Left kidney (tissue), 2 donors: Measurements from ENCODE around the gene NBPF12. TPM values are rescaled to one million over a fixed set of nuclear protein-coding genes. Genes with fewer than 3 reads are reported as not detected.
A peak's percentile ranks its signal among the peaks of the same experiment; 100 is the strongest.
"Not testable (repeated sequence)": the region's sequence is repeated elsewhere in the genome, so short reads cannot be mapped to it uniquely, and the experiment has no call there.

Source experiments
- DNase-seq: peaks from one replicate; pipeline ENCODE4 v3.0.0-alpha.2; 2013
- polyA plus RNA-seq: library from polyadenylated mRNA; unstranded; fragments of 120-200 nt; gene quantifications from one replicate; pipeline ENCODE4 v1.2.1, GENCODE V29; 2013; ENCODE audit not compliant: insufficient read length

The NBPF12 gene
- polyA plus RNA-seq, 1 donor = 29.8 TPM

GRCh38 chr1:146972681-146973080 lies 34.6 kb downstream of the NBPF12 start:
- not testable (repeated sequence) for DNase-seq

DNA sequence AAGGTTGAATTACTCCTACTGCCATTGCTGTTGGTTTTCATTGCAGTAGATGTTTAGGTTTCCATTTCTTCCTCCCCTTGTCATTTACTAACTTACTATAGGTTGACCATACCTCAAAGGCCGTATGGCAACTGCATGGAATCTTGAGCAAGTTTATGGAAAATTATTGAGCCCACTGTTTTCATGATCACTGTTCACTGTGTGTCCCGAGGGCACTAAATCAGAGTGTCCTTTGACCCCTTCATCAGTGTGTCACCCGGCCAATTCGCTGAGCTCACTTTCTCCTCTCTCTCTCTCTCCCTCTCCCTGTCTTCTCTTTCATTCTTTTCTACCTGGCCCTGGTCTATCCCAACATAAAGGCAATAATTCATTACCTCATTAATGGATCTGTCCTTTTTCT lies 47.7 kb downstream of the NBPF12 start:
- DNase-seq = not testable (repeated sequence)

DNA sequence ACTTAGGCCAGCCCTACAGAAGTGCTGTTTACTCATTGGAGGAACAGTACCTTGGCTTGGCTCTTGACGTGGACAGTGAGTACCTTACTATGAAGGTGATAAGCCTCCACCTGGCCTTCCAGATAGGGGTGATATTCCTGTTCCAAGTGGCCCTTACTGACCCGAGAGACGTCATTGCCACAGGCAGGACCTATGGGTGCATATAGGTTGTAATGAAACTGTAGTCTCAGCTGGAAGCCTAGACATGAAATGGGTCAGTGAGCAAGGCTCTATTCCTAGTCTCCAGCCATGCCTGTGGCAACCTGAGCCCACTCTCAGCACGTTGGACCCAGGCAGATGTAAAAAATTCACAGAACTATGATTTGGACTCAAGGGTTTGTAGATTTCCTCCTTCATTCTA lies 48.3 kb downstream of the NBPF12 start:
- DNase-seq = not testable (repeated sequence)

DNA sequence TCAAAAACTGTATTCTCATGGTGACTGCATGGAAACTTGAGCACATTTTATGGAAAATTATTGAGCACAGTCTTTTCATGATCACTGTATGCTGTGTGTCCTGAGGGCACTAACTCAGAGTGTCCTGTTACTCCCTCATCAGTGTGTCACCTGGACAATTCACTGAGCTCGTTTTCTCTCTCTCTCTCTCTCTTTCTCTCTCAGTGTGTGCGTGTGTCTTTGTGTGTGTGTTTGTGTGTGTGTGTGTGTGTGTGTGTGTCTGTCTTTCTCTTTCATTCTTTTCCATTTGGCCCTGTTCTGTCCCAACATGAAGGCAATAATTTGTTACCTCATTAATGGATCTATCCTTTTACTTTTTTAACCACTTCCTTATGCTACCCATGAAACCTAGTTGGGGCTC lies 49.4 kb downstream of the NBPF12 start:
- not testable (repeated sequence) for DNase-seq

DNA sequence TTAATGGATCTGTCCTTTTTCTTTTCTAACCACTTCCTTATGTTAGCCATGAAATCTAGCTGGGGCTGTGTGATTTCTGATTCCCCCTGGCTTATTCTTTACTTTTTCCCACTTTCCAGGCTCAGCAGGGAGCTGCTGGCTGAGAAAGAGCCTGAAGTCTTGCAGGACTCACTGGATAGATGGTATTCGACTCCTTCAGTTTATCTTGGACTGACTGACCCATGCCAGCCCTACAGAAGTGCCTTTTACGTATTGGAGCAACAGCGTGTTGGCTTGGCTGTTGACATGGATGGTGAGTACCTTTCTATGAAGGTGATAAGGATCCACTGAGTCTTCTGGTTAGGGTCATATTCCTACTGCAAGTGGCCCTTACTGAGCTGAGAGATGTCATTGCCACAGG lies 51.3 kb downstream of the NBPF12 start:
- DNase-seq = not testable (repeated sequence)

GRCh38 chr1:147008495-147008894 lies 70.4 kb downstream of the NBPF12 start:
- DNase-seq = not testable (repeated sequence)

GRCh38 chr1:147026975-147027374 lies 88.9 kb downstream of the NBPF12 start:
- DNase-seq = not testable (repeated sequence)

DNA sequence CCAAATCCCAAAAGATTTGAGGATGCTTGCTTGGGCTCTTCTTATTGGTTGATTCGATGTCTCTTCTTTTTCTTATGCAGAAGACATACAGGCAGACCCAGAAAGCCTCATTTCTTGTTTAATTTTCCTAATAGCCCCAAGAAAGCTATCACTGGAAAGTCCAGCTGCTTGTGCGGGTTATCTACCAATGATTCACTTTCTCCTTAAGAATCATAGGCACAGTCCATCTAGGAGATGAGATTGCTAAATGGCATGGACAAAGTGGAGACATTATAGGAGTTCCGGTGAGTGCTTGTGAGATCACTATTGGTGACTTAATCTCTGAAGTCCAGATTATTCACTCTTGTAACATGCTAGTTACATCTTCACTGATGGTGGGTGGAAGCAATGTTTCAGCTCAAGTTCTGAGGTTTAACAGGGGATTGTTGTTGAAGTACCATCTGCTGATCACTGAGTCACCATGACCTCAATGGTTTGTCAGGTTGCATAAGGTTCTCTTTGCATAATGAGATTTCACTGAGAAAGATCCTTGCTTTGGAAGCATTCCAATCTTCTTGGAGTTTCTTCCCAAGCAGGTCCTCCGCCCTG lies 92.0 kb downstream of the NBPF12 start:
- not testable (repeated sequence) for DNase-seq

- DNase-seq = peak; percentile 33
Observed at GRCh38 chr1:147039916-147040315, 101.8 kb downstream of the NBPF12 start.

GRCh38 chr1:147042891-147043290 lies 104.8 kb downstream of the NBPF12 start:
- DNase-seq = not testable (repeated sequence)

DNA sequence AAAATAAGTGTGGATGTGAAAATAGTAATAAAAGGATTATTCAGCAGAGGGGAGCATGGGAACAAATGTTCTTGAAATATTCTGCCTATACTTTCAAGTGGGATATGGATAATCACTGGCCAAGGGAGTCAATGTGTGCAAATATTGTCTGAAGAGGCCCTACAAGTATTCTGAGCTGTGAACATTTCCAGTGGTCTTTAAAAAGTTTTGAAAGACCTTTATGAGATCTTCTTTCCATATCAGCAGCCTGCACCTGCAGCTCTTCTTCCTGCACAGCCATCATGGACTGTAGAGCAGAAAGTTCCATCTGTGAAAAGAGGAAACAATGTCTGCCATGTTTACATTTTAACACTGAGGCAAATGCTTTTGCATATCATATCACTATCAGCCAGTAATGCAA lies 106.4 kb downstream of the NBPF12 start:
- DNase-seq = not testable (repeated sequence)

Other genes with a start within 250 kb of the NBPF12 start
- gene PRKAB2, start 234.1 kb downstream of the NBPF12 start, polyA plus RNA-seq = 28.7 TPM